Muscle layer of duodenum (tissue), 2 donors: ENCODE data around the gene ZNF536.
"Not testable (repeated sequence)": the region's sequence is repeated elsewhere in the genome, so short reads cannot be mapped to it uniquely, and the experiment has no call there.

Experiments used
- H3K27ac ChIP-seq: one replicate; pipeline ENCODE4 v1.7.0; 2013; ENCODE audit warnings: mild to moderate bottlenecking, low read length
- H3K27me3 ChIP-seq: one replicate; pipeline ENCODE4 v1.7.0; 2013; ENCODE audit warnings: low read depth, mild to moderate bottlenecking, control low read depth, low read length
- H3K36me3 ChIP-seq, 2 donors: one replicate each; pipeline ENCODE4 v1.7.0; 2013; ENCODE audit warnings: low read length in 2 of 2, control low read depth in 1 of 2, mild to moderate bottlenecking in 1 of 2; ENCODE audit not compliant: insufficient read depth in 2 of 2, control insufficient read depth in 1 of 2
- H3K4me1 ChIP-seq, 2 donors: one replicate each; pipeline ENCODE4 v1.7.0; 2013; ENCODE audit warnings: low read length in 2 of 2, mild to moderate bottlenecking in 2 of 2, control low read depth in 1 of 2, moderate library complexity in 1 of 2; ENCODE audit not compliant: insufficient read depth in 2 of 2, control insufficient read depth in 1 of 2
- H3K4me3 ChIP-seq, 2 donors: one replicate each; pipeline ENCODE4 v1.7.0; 2013; ENCODE audit warnings: low read length in 2 of 2, low read depth in 1 of 2, mild to moderate bottlenecking in 1 of 2
- H3K9me3 ChIP-seq, 2 donors: one replicate each; pipeline ENCODE4 v1.7.0; 2013; ENCODE audit warnings: low read length in 2 of 2, control low read depth in 1 of 2, mild to moderate bottlenecking in 1 of 2; ENCODE audit not compliant: control insufficient read depth in 1 of 2
- donor health status: healthy.

ZNF536 gene

GRCh38 chr19:30455881-30456280 is 83.7 kb downstream of the ZNF536 start:
- Histone ChIP-seq H3K4me3 (no peak overlapping the region), H3K4me1 (no peaks in the 10 kb centered on the region), H3K9me3 (no peaks in the 10 kb centered on the region), H3K36me3 (no peaks in the 10 kb centered on the region), H3K27ac (no peak overlapping the region), H3K27me3 (no peaks in the 10 kb centered on the region)

GRCh38 chr19:30457484-30457883 is 85.3 kb downstream of the ZNF536 start:
- no peak overlapping the region for H3K27ac ChIP-seq
- no peaks in the 10 kb centered on the region for H3K36me3 ChIP-seq
- no peak overlapping the region for H3K4me3 ChIP-seq
- H3K9me3 ChIP-seq, result no peaks in the 10 kb centered on the region
- H3K27me3 ChIP-seq, result no peaks in the 10 kb centered on the region
- no peaks in the 10 kb centered on the region for H3K4me1 ChIP-seq

GRCh38 chr19:30459859-30460258 is 87.7 kb downstream of the ZNF536 start:
- Histone ChIP-seq H3K27ac (no peak overlapping the region), H3K36me3 (no peaks in the 10 kb centered on the region), H3K4me1 (no peaks in the 10 kb centered on the region), H3K4me3 (no peak overlapping the region), H3K27me3 (no peaks in the 10 kb centered on the region), H3K9me3 (no peaks in the 10 kb centered on the region)

GRCh38 chr19:30464162-30464561 is 92.0 kb downstream of the ZNF536 start:
- Histone ChIP-seq H3K9me3 (no peaks in the 10 kb centered on the region), H3K27ac (no peak overlapping the region), H3K4me1 (no peaks in the 10 kb centered on the region), H3K27me3 (no peaks in the 10 kb centered on the region), H3K4me3 (no peak overlapping the region), H3K36me3 (no peaks in the 10 kb centered on the region)

- not testable (repeated sequence) for H3K4me1 ChIP-seq, H3K36me3 ChIP-seq, H3K27ac ChIP-seq, H3K4me3 ChIP-seq, H3K27me3 ChIP-seq, H3K9me3 ChIP-seq
Observed at GRCh38 chr19:30466598-30466997, 94.4 kb downstream of the ZNF536 start.

GRCh38 chr19:30467239-30467638 is 95.1 kb downstream of the ZNF536 start:
- Histone ChIP-seq H3K27me3 (no peaks in the 10 kb centered on the region), H3K27ac (no peak overlapping the region), H3K36me3 (no peaks in the 10 kb centered on the region), H3K9me3 (no peaks in the 10 kb centered on the region), H3K4me1 (no peaks in the 10 kb centered on the region), H3K4me3 (no peak overlapping the region)

- peaks cover 0 to 6% of the 10 kb centered on the region in 2 donors for H3K9me3 ChIP-seq
- H3K27me3 ChIP-seq, result no peaks in the 10 kb centered on the region
Observed at GRCh38 chr19:30469774-30470173, 97.6 kb downstream of the ZNF536 start.

GRCh38 chr19:30471441-30471840 is 99.3 kb downstream of the ZNF536 start:
- H3K27me3 ChIP-seq, result no peaks in the 10 kb centered on the region
- no peaks in the 10 kb centered on the region for H3K36me3 ChIP-seq
- H3K27ac ChIP-seq, result no peak overlapping the region
- no peak overlapping the region for H3K4me3 ChIP-seq
- peaks cover 0 to 6% of the 10 kb centered on the region in 2 donors for H3K9me3 ChIP-seq
- H3K4me1 ChIP-seq, result no peaks in the 10 kb centered on the region

More at GRCh38 chr19:30469774-30470173, 97.6 kb downstream of the ZNF536 start:
- no peak overlapping the region for H3K4me3 ChIP-seq
- H3K4me1 ChIP-seq, result no peaks in the 10 kb centered on the region
- no peaks in the 10 kb centered on the region for H3K36me3 ChIP-seq
- no peak overlapping the region for H3K27ac ChIP-seq

- no peak overlapping the region for H3K27ac ChIP-seq
Observed at GRCh38 chr19:30473334-30473867, 101.2 kb downstream of the ZNF536 start.

GRCh38 chr19:30476997-30477396 is 104.8 kb downstream of the ZNF536 start:
- H3K9me3 ChIP-seq, result peaks cover 0 to 6% of the 10 kb centered on the region in 2 donors
- no peak overlapping the region for H3K4me3 ChIP-seq
- no peaks in the 10 kb centered on the region for H3K36me3 ChIP-seq
- no peaks in the 10 kb centered on the region for H3K4me1 ChIP-seq
- H3K27me3 ChIP-seq, result no peaks in the 10 kb centered on the region
- H3K27ac ChIP-seq, result no peak overlapping the region

More at GRCh38 chr19:30473334-30473867, 101.2 kb downstream of the ZNF536 start:
- Histone ChIP-seq H3K4me3 (no peak overlapping the region), H3K4me1 (no peaks in the 10 kb centered on the region), H3K36me3 (no peaks in the 10 kb centered on the region), H3K27me3 (no peaks in the 10 kb centered on the region), H3K9me3 (peaks cover 0 to 6% of the 10 kb centered on the region in 2 donors)

GRCh38 chr19:30479231-30479630 is 107.0 kb downstream of the ZNF536 start:
- no peaks in the 10 kb centered on the region for H3K27me3 ChIP-seq
- H3K9me3 ChIP-seq, result no peaks in the 10 kb centered on the region
- no peaks in the 10 kb centered on the region for H3K4me1 ChIP-seq
- no peaks in the 10 kb centered on the region for H3K36me3 ChIP-seq
- no peak overlapping the region for H3K4me3 ChIP-seq
- H3K27ac ChIP-seq, result no peak overlapping the region

GRCh38 chr19:30480097-30480496 is 107.9 kb downstream of the ZNF536 start:
- no peak overlapping the region for H3K27ac ChIP-seq
- no peak overlapping the region for H3K4me3 ChIP-seq
- H3K9me3 ChIP-seq, result no peaks in the 10 kb centered on the region
- H3K27me3 ChIP-seq, result no peaks in the 10 kb centered on the region
- no peaks in the 10 kb centered on the region for H3K4me1 ChIP-seq
- no peaks in the 10 kb centered on the region for H3K36me3 ChIP-seq
